Measurements from ENCODE around the gene CPNE5. TPM values are rescaled to one million over a fixed set of nuclear protein-coding genes. Genes with fewer than 3 reads are reported as not detected.

Gene CPNE5
- total RNA-seq, 1 donor = not detected

DNA sequence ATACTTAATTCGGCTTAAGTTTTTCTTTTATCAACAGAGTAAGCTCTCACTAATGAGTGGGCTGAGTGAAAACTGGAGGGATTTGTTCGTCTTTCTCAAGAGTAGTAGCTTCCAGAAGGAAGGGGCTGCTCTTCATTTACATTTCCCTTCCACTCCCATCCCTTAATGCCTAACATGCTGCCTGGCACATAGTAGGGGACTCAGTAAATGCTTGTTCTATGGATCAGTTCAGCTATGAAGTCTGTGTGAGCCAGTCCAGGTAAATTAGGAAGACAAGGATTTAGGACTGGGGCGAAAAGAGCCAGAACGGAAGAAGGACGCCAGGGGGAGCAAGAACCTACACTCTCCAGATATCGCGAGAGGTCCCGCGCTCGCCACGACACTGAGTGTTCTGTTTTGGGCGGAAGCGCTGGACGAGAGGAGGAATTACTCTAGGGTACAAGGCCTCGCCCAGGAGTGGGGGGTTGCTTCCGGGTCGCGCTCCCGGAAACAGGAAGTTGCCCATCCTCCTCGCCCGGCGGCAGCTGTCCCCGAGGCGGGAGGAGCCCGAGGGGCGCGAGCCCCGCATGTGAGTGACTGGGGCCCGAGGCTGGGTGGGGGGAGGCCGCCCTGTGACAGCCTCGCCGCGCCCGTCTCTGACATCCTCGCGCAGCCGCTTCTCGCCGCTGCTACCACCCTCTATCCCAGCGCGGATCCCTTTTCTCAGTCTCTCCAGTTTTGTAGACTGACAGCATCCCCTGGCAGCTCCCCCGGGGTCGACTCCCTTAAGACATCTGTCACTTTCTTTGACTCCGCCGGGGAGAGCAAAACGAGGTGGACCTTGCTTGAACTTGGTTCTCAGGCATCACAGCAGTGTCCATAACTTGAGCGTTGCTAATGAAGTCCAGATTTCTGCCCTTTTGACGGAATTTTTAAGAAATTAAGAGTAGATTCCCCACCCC, 46.5 kb upstream of the CPNE5 start, which contains the start of gene C6orf89:
Gene C6orf89, plus strand, starts transcription at position 492 of the 941 bp plus-strand sequence. CDS start 13,493 bp downstream, outside the sequence.
- H4K20me1 ChIP-seq (ENCODE audit: insufficient read depth, low read length) = peaks cover 19% of the 10 kb centered on the region
- H3K9me3 ChIP-seq (ENCODE audit: low read depth, low read length) = no peaks in the 10 kb centered on the region
- H3K36me3 ChIP-seq (ENCODE audit: insufficient read depth, low read length) = no peaks in the 10 kb centered on the region
- peak; percentile 95 for DNase-seq (ENCODE audit: insufficient read length, low spot score, missing footprints)
- TF ChIP-seq, protein P1, sequence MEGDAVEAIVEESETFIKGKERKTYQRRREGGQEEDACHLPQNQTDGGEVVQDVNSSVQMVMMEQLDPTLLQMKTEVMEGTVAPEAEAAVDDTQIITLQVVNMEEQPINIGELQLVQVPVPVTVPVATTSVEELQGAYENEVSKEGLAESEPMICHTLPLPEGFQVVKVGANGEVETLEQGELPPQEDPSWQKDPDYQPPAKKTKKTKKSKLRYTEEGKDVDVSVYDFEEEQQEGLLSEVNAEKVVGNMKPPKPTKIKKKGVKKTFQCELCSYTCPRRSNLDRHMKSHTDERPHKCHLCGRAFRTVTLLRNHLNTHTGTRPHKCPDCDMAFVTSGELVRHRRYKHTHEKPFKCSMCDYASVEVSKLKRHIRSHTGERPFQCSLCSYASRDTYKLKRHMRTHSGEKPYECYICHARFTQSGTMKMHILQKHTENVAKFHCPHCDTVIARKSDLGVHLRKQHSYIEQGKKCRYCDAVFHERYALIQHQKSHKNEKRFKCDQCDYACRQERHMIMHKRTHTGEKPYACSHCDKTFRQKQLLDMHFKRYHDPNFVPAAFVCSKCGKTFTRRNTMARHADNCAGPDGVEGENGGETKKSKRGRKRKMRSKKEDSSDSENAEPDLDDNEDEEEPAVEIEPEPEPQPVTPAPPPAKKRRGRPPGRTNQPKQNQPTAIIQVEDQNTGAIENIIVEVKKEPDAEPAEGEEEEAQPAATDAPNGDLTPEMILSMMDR (IDR thresholded peaks at IDR 0.05; ENCODE audit: extremely low read depth, low read depth, low read length) = peak; percentile 91
- peak within 1 kb of the TSS; percentile 82 for H3K27ac ChIP-seq (ENCODE audit: low read depth, low read length)
- H2AFZ ChIP-seq (ENCODE audit: low read length) = peak within 1 kb of the TSS; percentile 100
- H3K4me1 ChIP-seq (ENCODE audit: insufficient read depth, low read length) = peaks cover 14% of the 10 kb centered on the region
- no peaks in the 10 kb centered on the region for H3K27me3 ChIP-seq (ENCODE audit: insufficient read depth, low read length)
- peak within 1 kb of the TSS; percentile 89 for H3K4me3 ChIP-seq (ENCODE audit: insufficient read depth, low read length)
- H3K4me2 ChIP-seq (ENCODE audit: insufficient read depth, low read length) = peak within 1 kb of the TSS; percentile 90
- H3K79me2 ChIP-seq (ENCODE audit: insufficient read depth, low read length) = peaks cover 53% of the 10 kb centered on the region

DNA sequence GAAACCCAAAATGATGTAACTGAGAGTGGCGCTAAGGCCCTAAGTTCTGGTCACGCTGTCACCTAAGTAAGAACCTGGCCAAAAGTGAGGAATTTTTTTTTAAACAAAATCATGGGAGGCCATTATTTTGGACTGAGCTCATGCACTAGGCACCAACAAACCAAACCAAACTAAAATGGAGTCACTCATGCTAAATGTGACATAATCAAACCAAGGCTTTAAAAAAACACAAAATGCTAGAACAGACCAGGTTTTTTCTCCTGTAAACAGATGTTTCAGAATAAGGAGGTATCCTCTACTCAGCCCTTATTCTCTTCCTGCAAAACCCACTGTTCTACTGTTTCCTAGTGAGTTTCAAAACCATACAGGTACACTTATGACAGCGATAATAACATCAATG, 45.4 kb upstream of the CPNE5 start:
- Histone ChIP-seq H3K36me3 (ENCODE audit: insufficient read depth, low read length) (no peaks in the 10 kb centered on the region), H3K4me1 (ENCODE audit: insufficient read depth, low read length) (peaks cover 14% of the 10 kb centered on the region), H2AFZ (ENCODE audit: low read length) (peak overlapping the region; percentile 100), H3K9me3 (ENCODE audit: low read depth, low read length) (no peaks in the 10 kb centered on the region), H3K4me3 (ENCODE audit: insufficient read depth, low read length) (no peak overlapping the region), H3K79me2 (ENCODE audit: insufficient read depth, low read length) (peaks cover 42% of the 10 kb centered on the region), H4K20me1 (ENCODE audit: insufficient read depth, low read length) (peaks cover 9% of the 10 kb centered on the region), H3K27ac (ENCODE audit: low read depth, low read length) (no peak overlapping the region), H3K4me2 (ENCODE audit: insufficient read depth, low read length) (no peak overlapping the region), H3K27me3 (ENCODE audit: insufficient read depth, low read length) (no peaks in the 10 kb centered on the region)
- no peak for DNase-seq (ENCODE audit: insufficient read length, low spot score, missing footprints)
- TF ChIP-seq, protein P1 (IDR thresholded peaks at IDR 0.05; ENCODE audit: extremely low read depth, low read depth, low read length) = no peak

DNA sequence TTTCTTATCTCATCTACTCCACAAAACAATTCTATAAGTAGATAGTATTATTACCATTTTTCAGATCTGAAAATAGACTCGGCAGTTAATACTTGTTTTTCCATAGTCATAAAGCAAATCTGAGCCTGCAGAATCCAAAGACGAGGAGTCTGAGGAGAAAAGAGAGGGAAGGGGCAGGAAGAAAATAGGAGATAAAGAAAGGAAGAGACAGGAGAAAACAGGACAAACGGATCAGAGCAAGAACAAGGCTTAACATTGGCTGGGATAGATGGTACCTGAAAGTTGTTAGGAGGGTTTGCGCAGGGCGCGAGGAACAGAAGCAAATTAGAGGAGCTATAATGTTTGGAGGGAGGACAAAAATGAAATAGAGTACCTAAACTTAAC, 36.0 kb upstream of the CPNE5 start:
- Histone ChIP-seq H2AFZ (ENCODE audit: low read length) (peak overlapping the region; percentile 99), H3K4me3 (ENCODE audit: insufficient read depth, low read length) (peak overlapping the region; percentile 91), H3K9me3 (ENCODE audit: low read depth, low read length) (no peaks in the 10 kb centered on the region), H4K20me1 (ENCODE audit: insufficient read depth, low read length) (no peaks in the 10 kb centered on the region), H3K4me1 (ENCODE audit: insufficient read depth, low read length) (peaks cover 18% of the 10 kb centered on the region), H3K27ac (ENCODE audit: low read depth, low read length) (peak overlapping the region; percentile 97), H3K79me2 (ENCODE audit: insufficient read depth, low read length) (peaks cover 21% of the 10 kb centered on the region), H3K4me2 (ENCODE audit: insufficient read depth, low read length) (peak overlapping the region; percentile 97), H3K36me3 (ENCODE audit: insufficient read depth, low read length) (peaks cover 13% of the 10 kb centered on the region), H3K27me3 (ENCODE audit: insufficient read depth, low read length) (no peaks in the 10 kb centered on the region)
- DNase-seq (ENCODE audit: insufficient read length, low spot score, missing footprints) = no peak
- TF ChIP-seq, protein P1 (IDR thresholded peaks at IDR 0.05; ENCODE audit: extremely low read depth, low read depth, low read length) = no peak
